Activated CD8-positive, alpha-beta memory T cell treated with anti-CD3 and anti-CD28 coated beads for 24 hours (primary cell): ENCODE measurements around the gene LRTM2.

Source experiments
- DNase-seq: peaks from one replicate; pipeline ENCODE4 v3.0.0-alpha.2; 2020

LRTM2 gene

DNA sequence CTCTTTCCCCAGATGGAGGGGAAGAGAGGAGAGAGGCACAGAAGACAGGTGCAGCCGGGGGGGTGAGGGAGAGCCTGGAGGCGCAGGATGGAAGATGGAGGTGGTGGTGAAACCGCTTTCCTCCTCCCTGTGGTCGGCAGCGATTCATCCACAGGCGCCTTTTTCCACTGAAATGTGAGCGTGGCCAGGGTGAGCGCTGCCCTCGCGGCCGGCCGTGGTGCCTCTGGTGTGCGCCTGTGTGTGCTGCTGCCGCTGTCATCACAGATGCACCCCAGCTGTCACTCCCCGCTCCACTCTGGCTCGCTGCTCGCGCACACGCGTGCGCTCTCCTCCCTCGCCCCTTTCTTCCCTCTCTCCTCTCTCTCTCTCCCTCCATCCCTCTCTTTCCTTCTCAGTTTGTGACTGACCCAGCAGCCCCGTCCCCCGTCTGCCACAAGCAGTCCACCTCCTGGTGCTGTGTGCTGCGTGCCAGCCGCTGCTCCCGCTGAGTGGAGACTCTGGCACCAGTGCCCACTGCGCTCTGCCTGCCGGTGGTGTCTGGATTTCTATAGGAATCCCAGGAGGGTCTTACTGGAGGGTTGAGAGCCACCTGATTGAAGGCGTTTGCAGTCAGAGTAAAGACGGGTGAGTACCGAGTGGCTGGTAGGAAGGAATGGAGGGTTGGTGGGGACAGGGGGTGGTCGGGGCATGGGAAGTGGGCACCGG lies at the start of gene LRTM2:
LRTM2 (plus strand) TSS at position 375 of the 705 bp plus-strand sequence. CDS start 7,584 bp downstream, outside the sequence.
- no peak for DNase-seq

DNA sequence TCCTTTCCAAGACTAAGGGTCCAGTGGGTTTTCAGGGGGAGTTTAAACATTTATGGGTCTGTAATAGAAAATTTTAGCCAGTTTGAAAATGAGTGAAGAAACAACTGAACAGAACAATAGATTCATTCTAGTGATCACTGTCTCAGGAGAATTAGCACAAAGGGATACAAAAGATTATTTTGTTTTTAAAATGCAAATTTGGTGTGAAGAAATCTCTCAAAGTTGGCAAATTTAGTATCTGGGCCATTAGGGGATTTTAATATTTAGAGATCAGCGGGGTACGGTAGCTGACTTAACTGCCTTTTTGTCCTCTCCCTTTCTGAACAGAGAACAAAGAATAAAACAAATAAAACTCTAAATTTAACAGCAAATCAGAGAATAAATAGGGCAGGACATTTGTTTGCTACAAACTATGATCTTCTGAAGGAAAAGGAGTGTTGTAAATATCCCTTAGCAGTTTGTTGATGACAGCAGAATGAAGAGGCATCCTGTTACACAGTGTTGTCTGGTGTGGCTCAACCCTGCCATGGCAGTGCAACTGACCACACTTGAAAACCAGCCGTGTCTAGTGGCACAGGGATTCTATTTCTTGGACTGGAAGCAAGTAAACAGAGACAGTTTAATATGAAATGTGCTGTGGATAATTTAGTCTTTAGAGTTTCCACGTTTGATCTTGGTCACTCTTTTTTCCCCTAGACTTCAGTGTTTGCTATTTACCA lies 46.3 kb upstream of the LRTM2 start:
- no peak for DNase-seq

DNA sequence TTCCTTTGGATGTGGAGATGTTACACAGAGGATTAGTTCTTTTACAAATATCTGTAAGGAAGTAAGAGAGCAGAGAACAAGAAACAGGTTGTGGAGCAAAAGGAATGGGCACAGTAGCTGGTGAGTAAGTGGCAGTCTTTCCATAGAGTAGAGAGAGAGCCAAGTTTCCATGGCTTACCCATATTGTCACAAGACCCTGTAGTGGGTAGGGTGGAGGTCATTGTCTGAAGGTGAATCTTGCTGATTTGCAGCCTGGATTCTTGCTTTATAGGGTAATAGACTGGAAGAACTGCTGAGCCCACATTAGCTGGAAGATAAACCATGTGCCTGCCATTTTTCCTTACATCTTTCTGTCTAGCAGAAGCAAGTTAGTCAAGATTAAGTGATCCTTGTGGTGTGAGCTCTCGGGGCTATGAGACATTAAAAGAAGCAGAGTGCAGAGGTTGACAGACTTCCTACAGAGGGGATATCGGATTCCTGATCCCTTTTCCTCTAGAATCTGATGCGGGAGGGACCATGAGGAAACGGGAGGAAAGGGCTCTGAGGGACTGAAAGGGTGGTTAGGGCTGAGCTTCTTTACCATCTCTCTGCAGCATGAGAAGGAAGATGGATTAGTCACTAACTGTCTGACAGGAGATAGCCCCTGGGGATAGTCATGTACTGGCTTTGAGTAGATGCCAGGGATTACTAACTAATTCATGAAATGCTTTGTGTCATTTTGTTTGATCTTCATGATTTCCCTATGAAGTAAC lies 44.0 kb upstream of the LRTM2 start:
- no peak for DNase-seq

DNA sequence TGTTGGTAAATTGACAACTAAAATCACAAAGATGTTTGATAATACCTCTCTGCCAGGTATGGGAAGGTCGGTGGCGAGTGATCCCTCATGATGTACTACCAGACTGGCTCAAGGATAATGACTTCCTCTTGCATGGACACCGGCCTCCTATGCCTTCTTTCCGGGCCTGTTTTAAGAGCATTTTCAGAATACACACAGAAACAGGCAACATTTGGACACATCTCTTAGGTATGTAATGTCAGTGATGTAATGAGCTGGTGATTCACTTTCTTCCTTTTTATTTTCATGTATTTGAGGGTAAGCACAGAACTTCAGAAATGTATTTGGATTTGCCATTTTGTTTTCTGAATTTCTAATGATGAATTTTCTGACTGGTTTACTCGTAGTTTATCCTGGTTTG lies 42.6 kb upstream of the LRTM2 start:
- no peak for DNase-seq

DNA sequence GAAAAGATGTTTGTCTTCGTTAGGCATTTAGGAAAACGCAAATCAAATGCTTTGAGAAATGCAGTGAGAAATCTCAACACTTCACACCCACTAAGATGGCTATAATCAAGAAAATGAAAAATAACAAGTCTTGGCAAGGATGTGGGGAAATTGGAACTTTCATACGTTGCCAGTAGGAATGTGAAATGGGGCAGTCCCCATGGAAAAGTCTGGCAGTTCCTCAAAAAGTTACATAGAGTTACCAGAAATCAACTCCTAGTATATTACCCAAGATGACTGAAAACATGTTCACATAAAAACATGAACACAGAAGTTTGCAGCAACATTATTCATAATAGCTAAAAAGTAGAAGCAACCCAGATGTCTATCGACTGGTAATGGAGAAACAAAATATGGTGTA lies 41.5 kb upstream of the LRTM2 start:
- no peak for DNase-seq

DNA sequence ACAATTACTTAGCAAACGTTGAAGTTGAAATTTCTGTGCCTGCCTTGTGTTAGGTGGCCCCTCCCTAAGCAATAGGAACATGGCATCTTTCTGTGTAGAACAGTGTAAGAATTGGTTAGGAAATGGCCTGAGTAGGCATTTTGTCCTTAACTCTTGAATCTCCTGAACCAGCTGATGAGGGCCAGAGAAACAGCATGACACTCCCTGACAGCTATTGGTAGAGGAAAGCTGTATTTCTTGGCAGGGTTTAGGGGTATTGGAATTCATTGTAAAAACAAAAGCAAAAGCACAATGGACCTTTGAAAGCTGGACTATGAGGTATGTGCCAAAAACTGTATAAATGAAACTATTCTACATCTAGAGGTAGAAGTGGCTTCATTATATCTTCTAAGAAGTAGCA lies 40.6 kb upstream of the LRTM2 start:
- DNase-seq = no peak

DNA sequence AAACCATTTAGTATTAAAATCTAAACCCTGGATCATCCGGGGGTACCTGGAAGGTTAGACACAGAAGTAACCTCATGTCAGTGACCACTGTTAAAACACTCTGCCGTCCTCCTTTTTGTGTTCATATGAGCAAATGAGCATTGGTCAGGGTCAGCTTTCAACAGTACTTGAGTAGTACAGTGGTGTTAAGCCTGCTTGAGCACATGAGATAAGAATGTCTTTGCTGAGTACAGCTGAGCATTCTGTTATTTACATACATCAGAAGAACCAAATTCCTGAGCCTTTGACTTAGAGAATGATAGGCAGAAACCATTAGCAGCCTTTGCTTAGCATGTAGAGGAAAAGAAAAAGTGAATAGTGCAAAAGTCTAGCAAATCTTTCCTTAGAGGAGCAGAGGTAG lies 38.6 kb upstream of the LRTM2 start:
- no peak for DNase-seq

DNA sequence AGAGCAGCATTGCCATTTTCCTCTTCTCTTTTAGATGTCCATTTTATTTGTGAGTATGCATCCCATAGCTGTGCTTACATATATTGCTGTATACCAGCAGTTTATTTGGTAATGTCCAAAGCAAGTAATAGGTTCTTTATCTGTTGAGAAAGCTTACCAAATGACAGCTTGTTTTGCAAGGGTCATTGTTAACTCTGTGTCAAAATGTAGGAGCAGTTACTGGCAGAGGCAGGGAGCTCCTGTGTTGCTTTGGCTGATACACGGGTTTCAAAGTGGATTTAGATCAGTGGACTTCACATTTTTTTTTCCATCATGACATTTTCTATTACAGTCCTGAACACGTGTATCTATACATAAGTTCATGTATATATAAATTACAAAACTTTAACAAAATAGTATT lies 38.1 kb upstream of the LRTM2 start:
- no peak for DNase-seq

DNA sequence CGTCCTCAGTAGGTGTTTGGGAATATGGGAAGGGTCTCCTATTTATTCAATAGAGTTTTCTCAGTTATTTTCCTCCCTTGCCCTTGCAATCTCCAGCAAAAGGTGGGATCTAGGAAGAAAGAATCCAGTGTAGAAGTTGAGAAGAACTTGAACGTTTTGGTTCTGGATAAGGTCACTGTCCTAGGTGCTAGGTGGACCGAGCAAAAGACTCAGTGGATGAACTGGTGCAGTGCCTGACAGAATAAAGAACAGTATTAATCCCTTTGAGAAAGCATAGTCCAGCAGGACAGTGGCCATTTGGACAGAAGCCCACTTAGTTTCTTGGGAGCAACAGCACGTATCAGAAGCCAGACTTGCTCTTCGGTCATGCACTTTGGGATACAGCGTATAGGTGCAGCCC lies 32.7 kb upstream of the LRTM2 start:
- no peak for DNase-seq

DNA sequence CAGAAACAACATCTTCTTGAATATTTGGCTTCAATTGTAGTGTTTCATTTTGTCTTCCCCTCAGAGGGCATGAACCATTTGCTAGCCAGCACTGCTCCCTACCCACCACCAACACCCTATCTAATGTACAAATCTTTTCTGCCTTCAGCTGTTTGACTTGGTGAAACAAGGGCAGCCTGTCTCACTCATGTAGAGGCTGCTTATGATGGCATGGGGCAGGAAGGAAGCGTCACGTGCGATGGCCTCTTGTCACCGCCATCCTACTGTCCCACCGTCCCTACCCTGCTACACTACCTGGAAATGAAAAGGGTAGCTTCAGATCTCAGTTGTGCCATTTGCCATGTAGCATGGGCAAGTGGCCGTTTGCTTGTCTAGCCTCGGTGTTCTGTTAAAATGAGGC lies 29.9 kb upstream of the LRTM2 start:
- DNase-seq = no peak

DNA sequence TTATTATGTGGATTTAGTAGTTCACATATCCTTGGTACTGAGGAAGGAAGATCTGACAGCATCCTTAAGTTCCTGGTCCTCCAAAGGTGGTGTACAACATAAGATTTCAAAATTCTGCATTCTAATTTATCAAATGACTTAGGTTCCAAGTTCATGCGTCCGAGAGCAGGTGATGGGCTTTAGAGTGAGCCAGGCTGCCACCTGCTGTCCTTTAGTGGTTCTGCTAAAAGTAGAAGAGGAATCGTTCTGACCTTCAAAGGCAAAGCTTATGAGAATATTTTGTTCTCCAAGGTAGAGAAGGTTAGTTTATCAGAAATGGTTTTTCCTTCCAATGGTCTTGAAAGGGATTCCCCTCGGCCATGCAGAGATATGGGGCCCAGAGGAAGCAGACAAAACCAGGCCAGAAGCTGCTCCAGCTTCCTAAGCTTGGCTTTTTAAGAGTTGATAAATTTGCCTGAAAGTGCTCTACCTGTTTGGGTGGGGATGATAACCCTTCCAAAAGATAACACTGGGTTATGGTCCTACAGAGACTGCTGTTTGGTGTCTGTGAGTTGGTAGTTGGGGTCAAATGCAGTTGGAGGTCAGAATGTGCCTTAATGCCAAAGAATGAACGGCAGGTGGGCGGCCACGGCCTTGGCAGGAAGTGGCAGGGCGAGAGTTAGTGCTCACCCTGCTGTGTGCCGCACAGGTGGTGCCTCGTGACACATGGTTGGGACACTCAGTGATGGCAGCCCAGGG lies 29.1 kb upstream of the LRTM2 start:
- peak; percentile 82 for DNase-seq

DNA sequence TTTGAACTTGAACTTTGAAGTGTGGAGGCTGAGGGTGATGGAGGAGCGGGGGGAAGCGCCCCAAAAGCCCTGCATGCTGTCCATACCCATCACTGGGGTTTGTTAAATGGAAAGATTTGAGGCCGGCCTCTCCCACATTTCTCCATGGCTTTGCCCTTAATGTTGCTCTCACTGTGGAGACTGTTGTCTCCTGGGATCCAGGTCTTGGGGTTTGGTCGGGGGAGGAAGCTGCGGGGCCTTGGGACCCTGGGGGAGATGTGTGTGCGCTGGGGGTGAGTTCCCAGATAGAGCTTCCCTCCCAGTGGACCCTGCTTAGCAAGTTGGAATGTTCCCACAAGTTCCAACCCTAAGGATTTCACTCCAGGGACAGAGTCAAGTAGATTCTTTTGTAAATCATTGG lies 28.0 kb upstream of the LRTM2 start:
- no peak for DNase-seq

DNA sequence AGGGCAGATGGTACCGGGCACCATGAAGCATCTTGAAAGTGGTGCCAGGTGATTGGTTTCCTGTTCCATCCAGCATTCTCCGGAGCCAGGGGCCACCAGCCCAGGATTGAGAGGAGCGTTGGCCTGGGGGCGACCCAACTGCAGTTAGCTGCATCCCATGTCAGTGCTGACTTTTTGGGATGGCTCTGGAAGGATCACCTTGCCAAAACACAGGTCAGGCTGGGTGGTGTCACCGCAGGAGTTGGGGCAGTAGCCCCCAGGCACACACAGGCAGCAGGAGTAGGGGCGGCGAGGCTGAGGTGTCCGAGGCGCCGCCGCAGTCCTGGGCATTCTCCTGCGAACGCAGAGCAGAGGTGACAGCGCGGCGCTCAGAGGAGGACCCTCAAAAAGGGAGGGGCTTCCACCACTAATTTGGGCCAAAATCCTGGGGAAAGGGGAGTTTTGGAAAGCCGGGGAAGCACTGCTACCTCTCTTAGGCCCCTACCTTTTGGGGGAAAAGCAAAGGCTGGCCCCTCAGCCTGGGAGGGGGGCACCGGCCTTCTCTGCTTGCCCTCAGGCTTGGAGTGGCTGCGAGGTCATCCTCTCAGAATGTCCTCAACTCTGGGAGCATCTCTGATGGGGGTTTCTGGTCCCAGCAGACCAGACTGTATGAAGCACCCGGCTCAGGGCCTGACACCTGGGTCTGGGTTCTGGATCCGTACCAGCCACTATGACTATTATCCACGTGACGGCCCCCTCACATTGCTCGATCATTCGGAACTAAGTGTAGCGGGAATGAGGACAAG lies 26.7 kb upstream of the LRTM2 start:
- DNase-seq = no peak

DNA sequence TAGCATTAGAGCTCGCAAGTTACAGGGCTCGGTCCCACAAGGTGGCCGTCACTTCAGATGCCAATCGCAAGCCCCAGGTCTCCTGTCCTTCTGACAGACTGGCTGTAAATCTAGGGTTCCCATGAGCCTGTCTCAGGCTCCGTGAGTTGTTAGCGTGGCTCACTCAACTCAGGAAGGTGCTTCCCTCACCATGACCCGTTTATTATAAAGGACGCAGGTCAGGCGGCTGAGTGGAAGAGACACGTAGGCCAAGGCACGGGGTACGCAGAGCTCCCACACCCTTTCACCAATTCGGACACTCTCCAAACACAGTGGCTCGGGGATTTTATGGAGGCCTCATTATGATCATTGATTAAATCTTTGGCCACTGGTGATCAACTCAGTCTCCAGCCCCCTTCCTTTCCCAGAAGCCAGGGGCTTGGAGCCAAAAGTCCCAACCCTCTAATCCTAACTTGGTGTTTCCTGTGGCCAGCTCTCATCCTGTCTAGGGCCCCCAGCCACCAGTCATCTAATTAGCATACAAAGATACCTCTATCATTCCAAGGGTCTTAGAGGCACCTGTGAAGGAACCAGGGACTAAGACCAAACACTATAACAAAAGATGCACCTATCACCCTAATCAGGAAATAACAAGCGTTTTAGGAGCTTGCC lies 25.8 kb upstream of the LRTM2 start:
- DNase-seq = no peak

DNA sequence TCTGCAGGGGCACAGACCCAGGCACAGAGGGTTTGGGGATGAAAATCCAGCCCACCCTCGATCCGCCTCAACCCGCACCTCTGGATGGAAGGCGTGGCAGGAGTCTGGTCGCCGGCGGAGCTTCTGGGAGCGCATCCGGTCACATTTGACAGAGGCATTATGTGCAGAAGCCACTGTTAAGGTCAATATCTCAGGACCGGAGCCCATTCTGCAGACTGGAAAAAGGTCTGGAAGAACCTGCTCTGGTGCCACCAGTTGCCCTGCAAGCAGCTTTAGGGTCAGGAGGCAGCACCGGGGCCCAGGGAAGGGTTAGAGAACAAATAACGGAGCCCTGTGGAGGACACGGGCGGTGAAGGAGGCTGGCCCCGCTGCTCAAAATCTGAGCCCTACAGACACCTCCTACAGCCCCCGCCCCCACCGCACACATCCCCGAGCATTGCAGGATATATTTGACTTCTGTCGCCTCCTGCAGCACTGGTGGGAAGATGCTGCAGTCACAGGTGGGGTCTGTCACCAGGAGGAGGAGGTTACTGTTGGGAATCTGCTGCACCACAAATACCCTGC lies 25.1 kb upstream of the LRTM2 start:
- DNase-seq = no peak

DNA sequence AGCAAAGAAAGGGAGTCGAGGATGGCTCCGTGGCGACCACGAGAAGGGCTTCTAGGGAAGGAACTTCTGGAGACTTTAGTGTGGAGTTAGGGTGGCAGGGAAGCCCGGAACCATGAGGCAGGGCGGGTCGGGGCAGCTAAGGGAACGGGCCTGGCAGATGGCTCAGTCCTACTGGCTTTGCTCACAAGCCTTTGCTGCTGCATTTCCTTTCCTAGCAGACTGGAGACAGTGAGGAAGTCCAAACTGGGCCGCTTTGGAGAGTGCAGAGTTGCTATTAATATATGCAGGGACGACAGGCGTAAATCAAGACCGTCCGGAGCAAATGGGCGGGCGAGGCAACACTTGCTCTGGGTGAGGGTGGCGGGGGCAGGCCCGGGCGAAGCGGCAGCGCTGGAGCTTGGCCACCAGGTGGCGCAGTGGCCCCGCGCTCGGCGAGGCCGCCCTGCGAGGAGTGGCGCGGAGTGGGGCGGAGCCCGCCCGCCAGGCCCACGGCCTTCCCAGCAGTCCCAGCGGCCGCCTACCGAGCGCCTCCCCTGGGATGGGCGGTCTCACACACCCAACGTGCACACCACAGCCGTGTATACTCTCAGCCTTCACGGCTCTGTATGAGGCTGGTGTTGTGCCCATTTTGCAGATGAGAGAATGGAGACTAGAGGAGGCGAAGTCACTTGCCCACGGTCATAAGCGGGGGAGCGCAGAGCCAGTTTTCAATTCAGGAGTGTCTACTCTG lies 24.4 kb upstream of the LRTM2 start:
- DNase-seq = peak; percentile 98

DNA sequence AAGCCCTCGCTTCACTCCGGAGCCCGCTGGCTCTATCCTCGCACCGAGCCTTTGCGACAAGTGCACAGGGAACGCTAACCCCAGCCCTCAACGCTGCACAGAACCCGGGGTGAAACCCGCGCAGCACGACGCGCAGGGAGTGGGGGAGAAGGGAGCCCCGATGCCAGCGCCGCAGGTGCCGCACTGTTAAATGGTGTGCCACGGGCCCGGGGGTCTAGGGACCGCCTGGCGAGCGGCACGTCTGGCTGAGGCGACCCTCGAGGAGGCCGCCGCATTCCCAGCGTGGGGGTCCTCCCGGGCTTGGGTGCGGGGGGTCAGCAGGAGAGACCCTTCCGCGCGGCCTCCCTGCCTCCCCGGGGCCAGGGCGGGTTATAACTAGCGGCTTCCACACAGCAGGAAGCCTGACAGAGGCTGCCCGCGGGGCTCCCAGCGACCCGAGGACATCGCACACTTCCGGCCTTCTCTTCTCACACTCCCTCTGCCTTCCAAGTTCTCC lies 23.8 kb upstream of the LRTM2 start:
- DNase-seq = no peak

DNA sequence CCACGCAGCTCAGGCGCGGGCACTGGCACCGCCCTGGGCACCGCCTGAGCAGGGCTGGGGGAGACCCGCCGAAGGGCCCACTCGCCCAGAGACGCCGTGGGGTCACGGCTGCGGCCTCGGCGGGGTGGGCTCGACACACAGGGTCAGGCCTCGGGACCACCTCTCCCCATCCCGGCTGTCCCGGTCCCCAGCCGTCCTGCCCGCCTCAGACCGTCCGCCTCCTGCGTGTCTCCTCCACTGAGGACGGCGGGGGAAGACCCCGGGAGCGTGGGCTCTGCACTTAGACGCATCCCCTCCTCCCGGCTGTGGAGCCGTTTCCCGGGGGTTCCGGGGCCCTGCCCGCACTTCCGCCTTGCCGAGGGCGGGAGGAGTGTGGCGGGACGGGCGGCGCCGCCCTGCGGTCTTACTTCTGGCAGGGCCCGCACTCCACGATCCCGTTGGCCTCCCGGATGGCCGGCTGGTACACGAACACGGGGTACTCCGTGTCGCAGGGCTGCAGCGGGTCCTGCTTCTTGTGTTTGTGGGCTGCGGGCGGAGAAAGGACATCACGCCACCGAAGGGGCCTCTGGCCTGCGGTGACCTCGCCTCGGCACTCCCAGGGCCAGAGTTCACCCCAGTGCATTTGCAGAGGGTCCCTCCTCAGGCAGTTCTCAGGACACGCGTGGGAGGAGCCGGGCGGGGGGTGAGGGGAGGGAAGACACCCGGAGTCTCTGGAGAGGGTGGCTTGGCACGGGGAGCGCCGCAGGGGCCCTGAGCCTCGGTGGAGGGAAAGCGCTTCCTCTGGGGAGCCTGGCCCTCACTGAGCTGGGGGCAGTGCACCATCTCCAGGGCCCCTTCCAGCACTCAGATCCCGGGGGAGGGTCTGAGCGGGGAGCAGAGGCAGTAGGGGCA lies 23.1 kb upstream of the LRTM2 start:
- peak; percentile 88 for DNase-seq

DNA sequence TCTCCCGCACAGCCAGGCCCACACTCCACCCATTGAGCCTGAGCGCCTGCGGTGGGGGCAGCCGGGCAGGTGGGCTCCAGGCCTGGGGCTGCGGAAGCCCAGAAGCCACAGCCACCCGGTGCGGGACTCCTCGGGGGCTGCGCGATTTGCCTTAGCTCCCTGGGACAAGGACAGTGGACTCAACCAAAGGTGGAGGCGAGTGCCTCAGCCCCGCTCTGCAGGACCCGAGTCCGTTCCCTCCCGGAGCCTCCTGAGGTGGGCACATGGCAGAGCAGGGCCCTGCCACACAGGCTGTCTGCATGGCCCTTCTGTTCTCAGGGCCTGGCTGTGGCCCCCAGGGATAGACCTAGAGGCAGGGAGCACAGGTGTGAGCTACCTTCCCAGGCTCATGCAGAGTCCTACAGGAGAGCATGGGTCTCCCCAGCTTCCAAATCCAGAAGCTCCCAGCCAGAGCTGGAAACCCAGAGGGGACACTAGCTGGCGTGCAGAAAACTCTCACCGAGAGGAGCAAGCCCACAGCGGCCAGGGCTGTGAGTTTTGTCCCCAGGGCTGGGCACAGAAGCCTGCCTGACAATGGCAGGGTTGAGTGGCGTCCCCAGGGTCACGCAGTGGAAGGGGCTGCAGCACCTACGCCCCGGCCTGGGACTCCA lies 22.2 kb upstream of the LRTM2 start:
- DNase-seq = no peak
